SU-DHL-6 (cell line): Measurements from ENCODE around the gene WDPCP.

ENCODE experiments used
- CTCF ChIP-seq: fragments of 200-600 bp; sonication (generic); IDR thresholded peaks from one replicate; pipeline ENCODE4 v1.5.1; 2017; ENCODE audit warnings: antibody characterized with exemption, mild to moderate bottlenecking, low read length, moderate library complexity; ENCODE audit not compliant: insufficient read depth, poor library complexity, severe bottlenecking
- EZH2phosphoT487 ChIP-seq: fragments of 200-600 bp; sonication (generic), shearing (Covaris generic); conservative IDR thresholded peaks from 2 replicates; pipeline ENCODE4 v1.6.1; 2018; ENCODE audit warnings: mild to moderate bottlenecking, antibody characterized with exemption, low read length, moderate library complexity, mixed read lengths

GRCh38 chr2:63569740-63570139 lies 18.5 kb downstream of the WDPCP start:
- TF ChIP-seq CTCF (no peak), EZH2phosphoT487 (no peak)
